HepG2 (cell line): Measurements from ENCODE around the gene HLA-DRB1.

Experiments used
- CTCF ChIP-seq: sonication (generic); formaldehyde crosslinking; IDR thresholded peaks from 2 replicates; pipeline ENCODE4 v1.5.0; 2020; ENCODE audit warnings: mild to moderate bottlenecking, missing genetic modification reagents, moderate library complexity
- JDP2 ChIP-seq: sonication (generic); formaldehyde crosslinking; IDR thresholded peaks from 2 replicates; pipeline ENCODE4 v1.8.1; 2022; ENCODE audit warnings: missing genetic modification reagents, borderline replicate concordance
- ZNF335 ChIP-seq: sonication (generic); formaldehyde crosslinking; IDR thresholded peaks from 2 replicates; pipeline ENCODE4 v1.4.0; 2020; ENCODE audit warnings: missing genetic modification reagents

- TF ChIP-seq JDP2 (CRISPR knock-in tag), result no peak
- TF ChIP-seq ZNF335 (CRISPR knock-in tag), result no peak
- no peak for TF ChIP-seq CTCF (CRISPR knock-in tag)
Measured at GRCh38 chr6:32539839-32540238, 49.8 kb downstream of the HLA-DRB1 start.
